Muscle of arm (tissue), 14 donors: ENCODE measurements around the gene TMEM259. TPM values are rescaled to one million over a fixed set of nuclear protein-coding genes. Genes with fewer than 3 reads are reported as not detected.

Experiments
- DNase-seq: peaks from one replicate; pipeline ENCODE4 v3.0.0-alpha.2; 2013
- long read RNA-seq, 11 donors: transcript quantifications; one replicate each; lab custom pipeline, GENCODE V29; 2026
- polyA plus RNA-seq, 12 donors: library from polyadenylated mRNA; unstranded; fragments of 120-200 nt; gene quantifications; one replicate each; pipeline ENCODE4 v1.2.1, GENCODE V29; 2013; ENCODE audit not compliant: insufficient read length in 12 of 12

The TMEM259 gene
- polyA plus RNA-seq, result 100 to 1,000 TPM in 2 of 12 donors, 10 to 100 TPM in 9, not detected in 1; 56.1 to 123 (median 70.5) TPM
- long read RNA-seq, donor 1, transcript TMEM259-208 (1 exons, 1,637 nt), result major isoform, 25 of 47 reads
- long read RNA-seq, donor 1, partial matches to known transcripts, result 20 of 47 reads
- long read RNA-seq, donor 1, other reads (novel, unspliced or antisense), result 0 of 47 reads
- long read RNA-seq, donor 2, transcript TMEM259-202 (11 exons, 2,748 nt), result major isoform, 7 of 37 reads
- long read RNA-seq, donor 2, transcript TMEM259-208 (1 exons, 1,637 nt), result minor isoform, 6 of 37 reads
- long read RNA-seq, donor 2, partial matches to known transcripts, result 24 of 37 reads
- long read RNA-seq, donor 2, other reads (novel, unspliced or antisense), result 0 of 37 reads
- long read RNA-seq, donor 3, transcript TMEM259-208 (1 exons, 1,637 nt), result major isoform, 11 of 24 reads
- long read RNA-seq, donor 3, partial matches to known transcripts, result 6 of 24 reads
- long read RNA-seq, donor 3, other reads (novel, unspliced or antisense), result 0 of 24 reads
- long read RNA-seq, donor 4, partial matches to known transcripts, result 0 of 6 reads
- long read RNA-seq, donor 4, other reads (novel, unspliced or antisense), result 0 of 6 reads
- long read RNA-seq, donor 5, transcript TMEM259-202 (11 exons, 2,748 nt), result minor isoform, 22 of 71 reads
- long read RNA-seq, donor 5, transcript TMEM259-208 (1 exons, 1,637 nt), result major isoform, 25 of 71 reads
- long read RNA-seq, donor 5, partial matches to known transcripts, result 19 of 71 reads
- long read RNA-seq, donor 5, other reads (novel, unspliced or antisense), result 5 of 71 reads
- long read RNA-seq, donor 6, transcript TMEM259-208 (1 exons, 1,637 nt), result major isoform, 11 of 15 reads
- long read RNA-seq, donor 6, partial matches to known transcripts, result 0 of 15 reads
- long read RNA-seq, donor 6, other reads (novel, unspliced or antisense), result 0 of 15 reads
- long read RNA-seq, donor 7, transcript TMEM259-208 (1 exons, 1,637 nt), result major isoform, 6 of 12 reads
- long read RNA-seq, donor 7, partial matches to known transcripts, result 5 of 12 reads
- long read RNA-seq, donor 7, other reads (novel, unspliced or antisense), result 0 of 12 reads
- long read RNA-seq, donor 8, transcript TMEM259-202 (11 exons, 2,748 nt), result minor isoform, 8 of 38 reads
- long read RNA-seq, donor 8, transcript TMEM259-208 (1 exons, 1,637 nt), result major isoform, 16 of 38 reads
- long read RNA-seq, donor 8, partial matches to known transcripts, result 14 of 38 reads
- long read RNA-seq, donor 8, other reads (novel, unspliced or antisense), result 0 of 38 reads
- long read RNA-seq, donor 9, transcript TMEM259-208 (1 exons, 1,637 nt), result major isoform, 19 of 22 reads
- long read RNA-seq, donor 9, partial matches to known transcripts, result 0 of 22 reads
- long read RNA-seq, donor 9, other reads (novel, unspliced or antisense), result 0 of 22 reads
- long read RNA-seq, donor 10, transcript TMEM259-208 (1 exons, 1,637 nt), result major isoform, 10 of 46 reads
- long read RNA-seq, donor 10, transcript TMEM259-202 (11 exons, 2,748 nt), result minor isoform, 9 of 46 reads
- long read RNA-seq, donor 10, partial matches to known transcripts, result 27 of 46 reads
- long read RNA-seq, donor 10, other reads (novel, unspliced or antisense), result 0 of 46 reads
- long read RNA-seq, donor 11, transcript TMEM259-208 (1 exons, 1,637 nt), result major isoform, 9 of 19 reads
- long read RNA-seq, donor 11, partial matches to known transcripts, result 7 of 19 reads
- long read RNA-seq, donor 11, other reads (novel, unspliced or antisense), result 0 of 19 reads

GRCh38 chr19:1020868-1021425 lies at the start of gene TMEM259:
Gene TMEM259 (minus strand): TSS chr19:1021123. CDS start chr19:1020996, 127 bp downstream.
- DNase-seq, result peak; percentile 97

- DNase-seq, result no peak
Measured at GRCh38 chr19:1070576-1070930, 49.6 kb upstream of the TMEM259 start.

GRCh38 chr19:1069009-1069779 lies 48.3 kb upstream of the TMEM259 start:
- DNase-seq, result no peak

GRCh38 chr19:1068009-1069001 lies 47.4 kb upstream of the TMEM259 start:
- no peak for DNase-seq

- DNase-seq, result no peak
Measured at GRCh38 chr19:1067341-1067957, 46.5 kb upstream of the TMEM259 start.

GRCh38 chr19:1066748-1067340 lies 45.9 kb upstream of the TMEM259 start, which contains the start of gene ARHGAP45:
Gene ARHGAP45 (plus strand): TSS chr19:1067167. CDS start chr19:1067406, 239 bp downstream.
- DNase-seq, result no peak

- no peak for DNase-seq
Measured at GRCh38 chr19:1066251-1066747, 45.4 kb upstream of the TMEM259 start.

- no peak for DNase-seq
Measured at GRCh38 chr19:1065606-1066109, 44.7 kb upstream of the TMEM259 start.

- DNase-seq, result peak; percentile 68
Measured at GRCh38 chr19:1064661-1065605, 44.0 kb upstream of the TMEM259 start.

- no peak for DNase-seq
Measured at GRCh38 chr19:1063909-1064660, 43.2 kb upstream of the TMEM259 start.

- no peak for DNase-seq
Measured at GRCh38 chr19:1063030-1063908, 42.3 kb upstream of the TMEM259 start.

GRCh38 chr19:1062387-1063029 lies 41.6 kb upstream of the TMEM259 start:
- DNase-seq, result no peak

- DNase-seq, result no peak
Measured at GRCh38 chr19:1061987-1062386, 41.1 kb upstream of the TMEM259 start.
